Stimulated activated CD8-positive, alpha-beta memory T cell treated with anti-CD3 and anti-CD28 coated beads, Interleukin-15, amount 100 ng/mL, for 1 hour (primary cell): ENCODE measurements around the gene BUD23.
"Not testable (repeated sequence)": the region's sequence is repeated elsewhere in the genome, so short reads cannot be mapped to it uniquely, and the experiment has no call there.

Experiments used
- DNase-seq: peaks from one replicate; pipeline ENCODE4 v3.0.0-alpha.2; 2020; ENCODE audit warnings: low read depth

Gene BUD23

DNA sequence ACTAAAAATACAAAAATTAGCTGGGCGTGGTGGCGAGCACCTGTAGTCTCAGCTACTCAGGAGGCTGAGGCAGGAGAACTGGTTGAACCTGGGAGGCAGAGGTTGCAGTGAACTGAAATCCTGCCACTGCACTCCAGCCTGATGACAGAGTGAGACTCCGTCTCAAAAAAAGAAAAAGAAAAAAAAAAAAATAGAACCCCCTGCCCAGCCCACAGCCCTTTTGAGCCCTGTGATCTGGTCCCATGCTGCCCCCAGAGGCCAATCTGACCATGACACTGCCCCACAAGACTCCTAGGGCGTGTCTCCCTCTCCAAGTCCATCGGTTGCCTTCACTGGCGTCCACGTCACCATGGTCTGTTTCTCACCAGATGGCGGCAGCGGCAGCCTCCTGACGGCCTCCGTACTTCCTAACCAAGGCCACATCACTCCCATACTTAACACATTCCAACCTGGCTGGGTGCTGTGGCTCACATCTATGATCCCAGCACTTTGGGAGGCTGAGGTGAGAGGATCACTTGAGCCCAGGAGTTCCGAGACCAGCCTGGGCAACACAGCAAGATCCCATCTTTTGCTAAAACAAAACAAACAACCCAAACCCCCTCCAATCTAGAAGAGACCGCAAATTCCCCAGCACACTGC, 18.1 kb downstream of the BUD23 start:
- no peak for DNase-seq

DNA sequence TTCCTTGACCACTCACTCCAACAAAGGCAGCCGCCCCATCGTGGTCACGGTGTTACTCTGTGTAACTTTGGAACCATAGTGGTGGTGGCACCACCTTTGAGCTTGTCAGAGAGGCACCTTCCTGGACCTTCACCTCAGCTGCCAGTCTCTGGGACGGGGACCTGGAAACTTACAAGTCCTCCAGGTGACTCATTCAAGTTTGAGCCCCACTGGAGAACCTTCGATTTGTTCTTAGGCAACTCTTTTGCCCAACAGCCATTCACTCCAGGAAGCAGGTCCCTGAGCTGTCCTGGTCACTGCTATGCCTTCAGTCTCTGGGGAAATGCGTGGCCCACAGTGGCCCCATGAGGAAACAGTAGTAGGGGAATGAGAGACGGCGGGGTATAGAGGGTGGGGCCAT, 18.8 kb downstream of the BUD23 start:
- DNase-seq: no peak

DNA sequence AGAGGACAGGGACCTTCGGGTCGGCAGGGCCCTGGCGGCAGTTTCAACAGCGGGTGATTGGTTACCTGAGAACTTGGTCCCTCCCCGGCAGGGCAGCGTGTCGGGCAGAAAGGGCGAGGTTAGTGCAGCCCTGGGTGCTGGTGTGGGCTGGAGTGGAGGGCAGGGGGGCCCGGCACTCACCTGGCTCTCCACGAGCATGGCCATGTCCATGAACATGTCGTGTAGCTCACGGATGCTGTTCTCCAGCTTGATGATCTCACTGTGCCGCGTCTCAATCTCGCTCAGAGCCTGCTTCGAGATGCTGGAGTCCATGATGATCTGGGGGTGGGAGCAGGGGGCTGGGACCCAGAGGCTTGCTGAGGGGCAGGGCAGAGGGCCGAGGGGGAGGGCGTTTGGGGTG, 19.3 kb downstream of the BUD23 start:
- no peak for DNase-seq

DNA sequence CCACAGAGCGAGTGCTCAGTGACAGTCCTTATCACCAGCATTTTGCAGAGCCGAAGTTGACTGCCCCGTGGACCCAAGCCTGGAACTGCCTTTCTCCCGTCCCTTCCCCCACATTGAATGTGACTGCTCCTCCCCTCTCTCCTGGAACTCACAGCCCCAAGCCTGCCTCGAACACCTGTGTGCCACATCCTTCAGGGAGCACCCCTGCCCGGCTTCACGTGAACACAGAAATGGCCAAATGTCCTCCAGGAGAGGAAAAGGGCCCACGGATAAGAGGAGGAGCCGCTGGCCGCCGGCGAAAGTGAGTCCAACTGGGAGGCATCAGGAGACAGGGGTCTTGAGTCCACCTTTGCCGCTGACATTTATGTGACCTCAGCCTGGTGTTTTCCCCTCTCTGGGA, 19.8 kb downstream of the BUD23 start:
- DNase-seq: no peak

DNA sequence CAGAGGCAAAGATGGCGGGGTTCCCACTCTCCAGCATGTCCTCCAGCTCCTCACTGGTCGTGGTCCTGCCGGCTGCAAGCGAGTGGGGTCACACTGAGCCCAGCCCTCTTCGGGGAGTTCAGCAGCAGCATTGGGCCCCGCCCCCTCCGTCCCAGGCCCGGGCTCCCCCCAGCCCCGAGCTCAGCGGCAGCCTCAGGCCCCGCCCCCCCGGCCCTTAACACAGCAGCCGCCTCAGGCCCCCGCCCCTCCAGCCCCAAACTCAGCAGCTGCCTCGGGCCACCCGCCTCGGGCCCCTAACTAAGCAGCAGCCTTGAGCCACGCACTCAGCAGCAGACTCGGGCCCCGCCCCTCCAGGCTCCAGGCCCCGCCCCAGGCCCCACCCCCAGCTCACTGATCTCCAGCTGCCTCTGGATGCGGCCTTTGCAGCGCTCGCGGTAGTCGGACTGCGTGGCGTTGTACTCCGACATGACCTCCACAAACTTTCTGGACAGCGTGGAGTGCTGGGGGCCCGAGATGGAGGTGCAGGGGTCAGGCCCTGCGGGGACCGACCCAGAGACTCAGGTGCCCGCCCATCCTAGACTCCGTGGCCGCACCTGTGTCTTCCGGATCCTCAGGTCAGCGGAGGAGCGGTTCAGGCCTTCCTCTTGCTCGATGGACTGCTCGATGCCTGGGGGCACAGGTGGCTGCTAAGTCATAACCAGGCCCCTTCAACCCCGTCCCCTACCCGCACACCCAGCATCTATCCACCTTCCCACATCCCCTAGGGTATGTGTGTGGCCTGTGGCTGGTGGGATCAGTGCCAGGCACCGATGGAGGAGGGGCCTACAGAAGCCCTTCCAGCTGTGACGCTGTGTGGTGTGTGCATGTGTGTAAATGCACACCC, 20.6 kb downstream of the BUD23 start:
- no peak for DNase-seq

DNA sequence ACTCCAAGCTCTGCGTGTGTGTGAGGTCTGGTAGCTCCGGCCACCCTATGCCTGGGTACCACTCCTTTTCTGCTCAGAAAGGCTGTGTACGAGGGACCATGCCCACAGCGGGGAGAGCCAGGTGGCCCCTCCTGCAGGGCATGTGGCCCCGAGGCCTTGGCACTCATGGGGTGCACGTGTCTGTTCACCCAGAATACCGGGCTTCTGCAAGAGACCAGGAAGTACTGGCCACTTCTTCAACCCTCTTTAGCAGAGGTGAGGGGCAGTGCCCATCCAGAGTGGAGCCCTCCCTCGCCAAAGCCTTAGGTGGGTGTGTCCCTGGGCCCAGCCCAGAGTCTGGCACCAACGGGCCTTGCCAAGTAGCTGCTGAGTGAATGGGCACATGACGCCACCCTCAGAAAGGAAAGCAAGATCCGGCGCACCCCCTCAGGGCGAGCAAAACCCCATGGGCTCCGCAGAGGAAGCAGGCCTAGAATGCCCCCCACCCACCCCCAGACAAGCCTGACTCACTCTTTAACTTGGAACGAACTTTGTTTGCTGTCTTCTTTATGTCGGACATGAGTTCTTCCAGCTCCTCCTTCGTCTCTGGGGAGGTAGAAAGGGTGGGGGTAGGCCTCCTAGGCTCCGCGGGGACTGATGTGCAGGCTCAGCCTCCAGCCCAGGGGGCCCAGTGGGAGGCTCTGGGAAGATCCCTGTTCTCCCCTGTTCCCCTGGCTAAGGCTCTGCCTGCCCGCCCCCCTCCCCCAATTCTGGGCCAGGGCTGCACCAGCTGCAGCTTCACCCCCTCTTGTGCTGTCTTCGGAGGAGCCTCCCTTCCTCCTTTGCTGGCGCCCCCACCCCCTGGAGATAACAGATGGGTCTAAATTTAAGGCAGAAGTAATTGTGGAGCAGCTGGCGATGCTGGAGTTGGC, 21.5 kb downstream of the BUD23 start:
- no peak for DNase-seq

DNA sequence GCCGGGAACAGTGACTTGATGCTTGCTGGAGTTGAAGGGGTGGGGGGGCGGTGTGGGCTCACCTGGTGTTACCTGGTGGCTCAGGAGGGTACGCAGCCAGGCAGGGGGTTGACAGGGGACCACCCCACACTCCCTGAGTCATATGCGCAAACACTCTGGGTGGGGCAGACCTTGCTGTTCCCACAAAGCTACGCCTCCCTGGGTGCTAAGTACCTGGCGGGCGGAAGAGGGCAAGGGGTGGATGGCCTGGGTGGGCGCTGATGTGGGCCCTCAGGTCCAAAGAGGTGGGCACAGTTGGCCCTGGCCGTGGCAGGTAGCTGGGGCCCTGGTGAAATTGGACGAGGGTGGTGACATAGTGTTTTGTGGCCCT, 22.1 kb downstream of the BUD23 start:
- DNase-seq: no peak

DNA sequence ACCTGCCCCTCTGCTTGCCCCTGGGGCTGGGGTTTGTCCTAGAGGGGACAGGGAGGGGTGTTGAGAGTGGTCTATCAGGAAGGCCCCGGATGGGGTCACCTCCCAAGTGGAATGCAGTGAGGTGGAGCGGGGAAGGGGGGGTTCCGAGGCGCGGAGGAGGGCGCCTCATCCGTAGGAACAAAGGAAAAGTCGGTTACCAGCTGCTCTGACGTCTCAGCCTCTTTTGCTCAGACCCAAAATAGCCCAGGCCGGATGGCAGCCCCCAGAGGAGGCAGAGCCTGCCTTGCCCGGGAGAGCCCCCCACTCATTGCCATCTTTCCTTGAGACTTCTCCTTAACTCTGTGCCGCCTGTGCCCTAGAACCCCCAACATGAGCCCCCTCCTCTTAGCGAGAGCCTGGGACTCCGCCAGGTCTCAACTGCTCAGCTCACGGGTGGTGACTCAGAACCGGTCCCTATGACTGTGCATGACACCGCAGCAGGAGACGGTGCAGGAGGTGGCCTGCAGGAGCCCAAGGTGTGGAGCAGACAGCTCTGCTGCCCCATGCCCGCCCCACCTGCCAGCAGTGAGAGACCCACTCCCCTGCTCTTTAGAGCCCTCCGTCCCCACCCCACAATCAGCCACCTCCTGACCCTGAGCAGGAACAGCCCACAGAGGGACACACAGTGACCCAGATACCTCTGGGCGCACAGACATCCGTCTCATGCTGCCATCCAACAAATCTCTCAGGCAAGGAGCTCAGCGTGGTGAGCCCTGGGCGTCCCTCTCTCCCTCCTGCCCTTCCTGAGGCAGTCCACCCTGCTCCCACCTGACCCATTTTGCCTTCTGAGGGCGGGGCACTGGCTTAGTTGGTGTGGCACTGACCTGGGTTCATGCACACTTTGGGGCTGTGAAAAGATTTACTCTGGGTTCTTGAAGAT, 23.0 kb downstream of the BUD23 start:
- DNase-seq: no peak

DNA sequence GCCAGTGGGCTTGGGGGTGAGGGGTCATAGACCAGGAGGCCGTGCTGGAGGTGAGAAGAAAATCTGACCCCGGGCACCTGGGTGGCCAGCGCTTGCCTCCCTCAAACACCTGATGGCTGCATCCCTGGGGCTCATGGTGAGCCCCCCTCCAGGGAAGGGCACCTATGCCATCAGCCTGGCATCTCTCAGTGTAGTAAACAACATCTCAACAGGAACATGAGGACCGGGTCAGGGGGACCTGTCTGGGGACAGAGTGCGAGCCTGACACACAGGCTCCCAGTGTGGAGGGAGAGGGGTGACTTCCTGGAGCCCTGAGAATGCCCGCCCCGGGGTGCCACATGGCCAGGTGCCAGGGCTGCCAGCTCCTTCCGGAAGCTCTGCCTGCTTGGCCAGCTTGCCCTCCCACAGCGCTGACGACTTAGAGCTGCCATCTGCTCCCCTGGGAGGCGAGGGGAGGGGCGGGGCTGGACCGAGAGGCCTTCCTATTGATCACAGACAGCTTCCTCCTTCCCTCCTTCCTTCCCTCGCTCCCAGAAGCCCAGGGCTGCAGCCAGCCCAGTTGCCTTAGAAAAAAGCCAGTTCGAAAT, 23.7 kb downstream of the BUD23 start:
- no peak for DNase-seq

DNA sequence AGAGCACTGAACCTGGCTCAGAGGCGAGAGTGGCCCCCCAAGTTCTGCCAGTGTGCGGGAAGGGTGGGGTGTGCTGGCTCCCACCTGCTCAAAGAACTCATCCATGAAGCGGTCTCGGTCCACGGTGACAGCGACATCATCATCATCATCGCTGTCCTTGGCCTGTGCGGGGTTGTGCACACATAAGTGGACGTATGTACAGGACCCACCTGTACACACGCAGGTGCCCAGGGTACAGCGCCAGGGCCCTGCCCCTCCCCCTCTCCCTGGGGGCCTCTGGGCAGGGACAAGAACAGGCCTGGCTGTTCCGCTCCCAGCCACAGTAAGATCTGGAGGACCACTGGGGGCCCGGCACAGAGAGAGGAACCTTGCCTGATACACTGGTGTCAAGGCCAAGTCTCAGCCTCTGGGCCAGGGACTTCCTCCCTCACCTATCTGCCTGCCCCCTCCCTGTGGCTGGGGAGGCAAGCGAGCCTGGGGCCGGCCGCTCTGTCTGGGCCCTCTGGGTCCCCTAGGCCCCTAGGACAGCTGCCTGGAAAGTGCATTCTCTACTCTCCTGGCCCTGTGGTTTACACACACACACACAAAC, 25.7 kb downstream of the BUD23 start:
- no peak for DNase-seq

DNA sequence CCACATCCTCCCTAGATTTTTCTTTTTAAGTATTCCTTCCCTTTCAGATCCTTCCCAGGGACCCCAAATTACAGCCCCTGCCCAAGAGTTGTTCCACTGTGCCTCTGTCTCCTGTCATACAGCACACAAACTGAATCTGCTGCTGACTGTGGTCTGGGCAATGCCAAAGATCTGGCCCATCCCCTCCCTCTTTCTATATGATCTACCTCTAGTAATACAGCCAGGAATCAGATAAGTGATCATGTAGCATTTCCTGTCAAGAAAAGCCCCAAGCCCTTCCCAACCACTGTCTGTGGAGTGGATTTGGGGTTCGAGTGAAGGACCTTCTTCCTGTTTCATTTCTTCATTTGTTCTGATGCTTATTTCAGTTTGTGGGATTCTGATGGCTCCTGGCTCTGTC, 29.4 kb downstream of the BUD23 start:
- no peak for DNase-seq

DNA sequence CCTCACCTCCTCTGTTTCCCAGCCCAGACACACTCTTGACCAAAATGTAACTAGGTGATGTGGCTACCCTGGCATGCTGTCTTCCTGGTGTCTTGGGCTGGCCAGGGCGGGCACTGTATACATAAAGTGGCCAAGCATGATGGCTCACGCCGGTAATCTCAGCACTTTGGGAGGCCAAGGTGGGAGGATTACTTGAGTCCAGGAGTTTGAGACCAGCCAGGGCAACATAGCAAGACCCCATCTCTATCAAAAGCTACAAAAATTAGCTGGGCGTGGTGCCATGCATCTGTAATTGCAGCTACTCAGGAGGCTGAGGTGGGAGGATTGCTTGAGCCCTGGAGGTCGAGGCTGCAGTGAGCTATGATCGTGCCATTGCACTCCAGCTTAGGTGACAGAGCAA, 29.9 kb downstream of the BUD23 start:
- DNase-seq: not testable (repeated sequence)

DNA sequence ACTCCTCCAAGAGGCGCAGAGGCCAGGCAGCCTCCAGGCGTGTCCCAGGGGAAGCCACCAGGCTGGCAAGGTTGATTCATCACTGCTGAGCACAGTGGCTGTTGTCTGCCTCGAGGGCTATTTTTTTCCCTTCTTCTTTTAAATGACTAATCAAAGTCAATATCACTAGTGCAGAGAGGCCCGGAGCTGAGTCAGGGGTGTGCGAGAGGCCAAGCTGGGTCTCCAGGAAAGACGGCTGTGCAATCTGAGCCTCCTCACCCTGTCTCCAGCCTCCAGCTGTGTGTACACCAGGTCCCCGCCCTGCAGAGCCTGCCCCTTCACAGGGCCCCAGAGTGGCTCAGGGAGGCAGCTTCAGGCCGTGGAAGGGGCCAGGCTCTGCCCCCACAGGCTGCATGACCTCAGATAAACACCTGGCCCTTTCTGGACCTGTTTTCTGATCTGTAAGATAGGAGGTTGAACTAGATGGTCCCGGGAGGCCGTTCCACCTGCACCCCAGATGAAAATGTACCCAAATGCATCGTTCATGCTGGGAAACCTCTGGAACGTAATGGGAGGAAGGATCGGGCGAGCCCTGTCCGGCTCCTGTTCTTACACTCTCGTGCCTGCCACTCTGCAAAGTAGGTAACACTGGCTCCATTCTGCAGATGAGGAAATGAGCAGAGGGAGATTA, 32.4 kb downstream of the BUD23 start:
- no peak for DNase-seq

DNA sequence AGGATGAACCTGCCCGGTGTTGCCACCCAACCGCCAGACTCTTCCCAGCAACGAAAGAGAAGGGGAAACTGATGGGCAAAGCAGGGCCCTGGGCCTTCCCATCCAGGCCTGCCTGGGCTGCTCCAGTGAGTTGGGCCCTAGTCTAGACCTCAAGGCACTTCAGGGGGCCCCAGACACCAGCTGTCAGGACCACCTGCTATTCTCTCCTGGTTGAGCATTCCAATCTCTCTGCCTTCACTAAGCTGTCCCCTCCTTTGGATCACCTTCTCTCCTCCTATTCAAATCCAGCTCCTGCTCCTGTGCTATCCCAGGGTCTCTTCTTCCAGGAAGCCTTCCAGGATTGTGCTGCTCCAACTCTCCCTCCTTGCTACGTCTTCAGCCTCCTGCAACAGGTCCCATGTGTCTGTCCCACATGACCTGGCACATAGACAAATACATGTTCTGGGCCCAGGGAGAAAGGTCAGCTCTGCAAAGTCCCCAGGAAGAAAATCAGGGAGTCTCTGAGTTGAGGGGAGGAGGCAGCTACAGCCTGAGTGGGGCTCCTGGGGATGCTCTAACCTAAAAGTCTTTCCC, 33.0 kb downstream of the BUD23 start:
- DNase-seq: no peak

DNA sequence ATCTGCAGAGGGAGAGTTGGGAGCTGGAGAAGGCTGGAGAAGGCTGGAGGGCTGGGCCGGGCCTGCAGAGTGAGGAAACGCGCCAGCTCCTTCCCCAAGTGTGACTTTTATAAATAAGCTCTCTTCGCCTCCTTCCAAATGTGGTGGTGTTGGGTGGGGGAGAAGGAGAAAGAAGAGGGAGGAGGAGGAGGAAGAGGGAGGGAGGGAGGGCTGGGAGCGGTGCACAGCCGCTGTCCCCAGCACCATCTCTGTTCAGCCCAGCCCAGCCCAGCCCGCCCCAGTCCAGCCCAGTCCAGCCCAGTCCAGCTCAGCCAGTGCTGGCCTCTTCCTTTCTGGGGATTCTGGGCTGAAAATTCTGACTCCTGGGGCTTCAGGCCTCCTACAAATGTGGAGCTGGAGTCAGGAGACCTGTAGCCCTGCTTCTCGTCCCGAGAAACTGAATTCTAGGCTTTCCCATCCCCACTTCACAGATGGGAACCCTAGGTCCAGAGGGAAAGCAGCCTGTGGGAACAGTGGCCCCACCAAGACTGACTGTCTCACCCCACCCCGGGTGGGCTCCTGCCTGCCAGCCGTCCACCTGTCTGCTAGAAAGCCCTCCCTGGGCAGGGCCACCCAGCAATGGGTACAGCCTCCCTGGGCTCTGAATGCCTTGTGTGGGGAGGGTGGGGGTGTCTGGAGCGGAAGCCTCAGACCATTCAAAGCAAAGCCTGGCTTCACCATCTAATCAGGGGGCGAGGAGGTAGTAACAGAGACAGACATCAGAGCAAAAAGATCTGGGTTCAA, 33.8 kb downstream of the BUD23 start:
- DNase-seq: no peak

DNA sequence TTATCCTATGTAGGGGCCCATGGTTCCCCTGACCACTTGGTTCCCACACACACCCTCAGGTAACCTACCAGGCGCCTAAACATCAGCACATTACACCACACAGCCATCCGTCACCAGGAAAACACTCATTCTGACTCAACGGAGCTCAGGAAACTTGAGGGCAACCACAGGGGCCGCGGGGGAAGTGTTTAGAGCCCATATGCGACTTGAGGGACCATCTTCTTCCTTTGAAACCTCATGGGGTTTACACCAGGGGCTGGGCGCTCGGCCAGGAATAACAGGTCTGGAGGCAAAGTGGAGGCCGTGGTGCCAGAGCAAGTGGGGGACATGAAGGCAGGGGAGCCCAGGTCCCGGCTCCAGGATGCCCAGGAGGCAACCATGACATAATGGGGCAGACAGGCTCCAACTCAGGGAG, 34.6 kb downstream of the BUD23 start:
- DNase-seq: peak; percentile 64

DNA sequence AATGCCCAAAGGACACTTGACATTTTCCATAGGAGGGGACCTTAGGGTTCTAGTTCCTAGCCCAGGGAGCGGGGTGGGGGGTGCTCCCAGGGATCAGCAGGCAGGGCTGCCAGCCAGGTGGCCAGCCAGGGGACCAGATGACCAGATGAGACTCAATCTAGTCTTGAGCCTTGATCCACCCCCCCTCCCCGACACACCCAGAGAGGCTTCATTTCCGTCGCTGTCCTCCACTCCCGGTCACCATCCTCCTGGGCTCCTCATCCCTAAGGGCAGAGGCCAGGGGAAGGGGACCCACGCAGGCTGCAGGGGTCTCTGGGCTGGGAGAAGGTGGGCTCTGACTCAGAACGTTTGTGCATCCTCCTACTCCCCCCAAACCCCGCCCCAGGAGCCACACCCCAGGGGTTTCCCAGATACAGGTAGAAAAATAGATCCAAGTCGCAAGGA, 35.1 kb downstream of the BUD23 start:
- DNase-seq: no peak

DNA sequence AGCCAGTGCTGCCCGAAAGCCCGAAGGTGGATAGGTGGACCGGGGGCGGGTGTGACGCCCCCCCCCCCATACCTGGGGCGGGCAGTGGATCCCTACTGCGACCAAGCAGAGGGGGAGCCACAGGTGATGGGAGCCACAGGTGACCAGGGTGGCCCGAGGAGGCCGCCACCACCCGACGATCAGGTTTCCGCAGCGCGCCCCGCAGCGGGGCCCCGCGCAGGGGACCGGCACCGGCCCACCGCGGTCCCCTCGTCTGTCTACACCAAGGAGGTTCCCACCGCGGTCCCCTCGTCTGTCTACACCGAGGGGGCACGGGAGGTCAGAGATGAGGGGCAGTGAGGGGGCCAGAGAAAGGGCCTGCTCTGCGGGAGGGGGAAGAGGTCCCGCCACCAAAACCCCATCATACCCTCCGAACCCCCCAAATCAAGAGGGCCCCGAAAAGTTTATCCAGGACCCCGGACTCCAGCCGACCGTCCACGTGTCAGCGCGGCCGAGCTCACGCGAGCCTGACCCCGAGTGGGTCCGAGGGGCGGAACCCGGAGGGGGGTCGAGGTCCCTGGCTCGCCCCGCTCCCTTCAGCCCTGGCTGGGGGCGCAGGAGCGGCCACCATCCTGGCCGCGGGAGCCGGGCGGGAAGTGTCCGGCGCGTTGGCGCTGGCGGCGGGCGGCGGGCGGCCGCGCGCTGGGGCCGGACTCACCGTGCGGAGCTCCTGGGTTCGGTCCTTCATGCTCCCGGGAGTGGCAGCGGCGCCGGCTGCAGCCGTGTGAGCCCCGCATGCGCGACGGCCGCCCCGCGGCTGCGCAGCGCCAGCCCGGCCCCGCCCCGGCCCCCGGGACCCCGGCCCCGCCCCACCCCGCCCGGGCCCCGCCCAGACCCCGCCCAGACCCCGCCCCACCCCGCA, 35.8 kb downstream of the BUD23 start, which contains the start of gene STX1A:
TSS of gene STX1A (minus strand) at position 765 of the 901 bp plus-strand sequence. CDS start at position 727, 38 bp downstream.
- DNase-seq: peak; percentile 33
